Ovary (tissue), 3 donors: ENCODE data around the gene CST7.

Source experiments
- EP300 ChIP-seq: sonication (generic); formaldehyde crosslinking; IDR thresholded peaks from one replicate; pipeline ENCODE4 v1.6.1; 2017; ENCODE audit warnings: antibody characterized with exemption
- POLR2A ChIP-seq: fragments of 450-650 bp; IDR thresholded peaks from one replicate; pipeline ENCODE4 v1.6.1; 2017; ENCODE audit warnings: antibody characterized with exemption, mild to moderate bottlenecking, moderate library complexity
- TF ChIP-seq, protein P1 (sequence below), 3 donors: fragments of 450-650 bp in 2 of 3; fragments of 200-600 bp in 1 of 3; IDR thresholded peaks; one replicate each; pipeline versions ENCODE4 v1.5.1 to v1.8.0; 2016 to 2022; ENCODE audit warnings: antibody characterized with exemption in 3 of 3, mild to moderate bottlenecking in 1 of 3
- donor health status: DM: no; HTN: no; CAD: no.

DNA sequence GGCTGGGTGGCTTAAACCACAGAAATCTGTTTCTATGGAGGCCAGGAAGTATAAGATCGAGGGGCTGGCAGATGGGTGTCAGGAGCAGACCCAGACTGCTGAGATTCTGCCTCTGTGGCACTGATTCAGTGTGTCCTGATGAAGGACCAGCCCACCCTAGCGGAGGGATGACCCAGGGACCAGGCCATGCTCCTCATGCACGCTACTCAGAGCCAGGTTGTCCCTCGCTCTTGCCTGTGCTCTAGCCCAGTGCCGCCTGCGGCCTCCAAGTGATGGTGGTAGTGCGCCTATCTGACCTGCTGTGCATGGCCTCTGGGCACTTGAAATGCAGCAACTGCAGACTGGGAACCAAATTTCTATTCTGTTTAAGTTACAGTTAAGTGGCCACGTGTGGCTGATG, 56.6 kb downstream of the CST7 start:
- TF ChIP-seq EP300 (no peak), POLR2A (no peak)
- TF ChIP-seq, protein P1, sequence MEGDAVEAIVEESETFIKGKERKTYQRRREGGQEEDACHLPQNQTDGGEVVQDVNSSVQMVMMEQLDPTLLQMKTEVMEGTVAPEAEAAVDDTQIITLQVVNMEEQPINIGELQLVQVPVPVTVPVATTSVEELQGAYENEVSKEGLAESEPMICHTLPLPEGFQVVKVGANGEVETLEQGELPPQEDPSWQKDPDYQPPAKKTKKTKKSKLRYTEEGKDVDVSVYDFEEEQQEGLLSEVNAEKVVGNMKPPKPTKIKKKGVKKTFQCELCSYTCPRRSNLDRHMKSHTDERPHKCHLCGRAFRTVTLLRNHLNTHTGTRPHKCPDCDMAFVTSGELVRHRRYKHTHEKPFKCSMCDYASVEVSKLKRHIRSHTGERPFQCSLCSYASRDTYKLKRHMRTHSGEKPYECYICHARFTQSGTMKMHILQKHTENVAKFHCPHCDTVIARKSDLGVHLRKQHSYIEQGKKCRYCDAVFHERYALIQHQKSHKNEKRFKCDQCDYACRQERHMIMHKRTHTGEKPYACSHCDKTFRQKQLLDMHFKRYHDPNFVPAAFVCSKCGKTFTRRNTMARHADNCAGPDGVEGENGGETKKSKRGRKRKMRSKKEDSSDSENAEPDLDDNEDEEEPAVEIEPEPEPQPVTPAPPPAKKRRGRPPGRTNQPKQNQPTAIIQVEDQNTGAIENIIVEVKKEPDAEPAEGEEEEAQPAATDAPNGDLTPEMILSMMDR (IDR thresholded peaks at IDR 0.05) = no peak
